Measurements from ENCODE around the gene LSP1.
"Not testable (repeated sequence)": the region's sequence is repeated elsewhere in the genome, so short reads cannot be mapped to it uniquely, and the experiment has no call there.

LSP1 gene

GRCh38 chr11:1879342-1879940 lies 26.6 kb downstream of the LSP1 start:
- no peak for DNase-seq

- DNase-seq = no peak
Measured at GRCh38 chr11:1879941-1880720, 27.2 kb downstream of the LSP1 start.

- no peak for DNase-seq
Measured at GRCh38 chr11:1880746-1881441, 28.0 kb downstream of the LSP1 start.

- DNase-seq = no peak
Measured at GRCh38 chr11:1881442-1882264, 28.8 kb downstream of the LSP1 start.

GRCh38 chr11:1882265-1883238 lies 29.7 kb downstream of the LSP1 start:
- no peak for DNase-seq

- no peak for DNase-seq
Measured at GRCh38 chr11:1883346-1884302, 30.7 kb downstream of the LSP1 start.

GRCh38 chr11:1884303-1884700 lies 31.4 kb downstream of the LSP1 start:
- DNase-seq = no peak

GRCh38 chr11:1886551-1886950 lies 33.7 kb downstream of the LSP1 start:
- not testable (repeated sequence) for DNase-seq

GRCh38 chr11:1887451-1888346 lies 34.8 kb downstream of the LSP1 start:
- DNase-seq = no peak

- no peak for DNase-seq
Measured at GRCh38 chr11:1888347-1888753, 35.5 kb downstream of the LSP1 start.

- DNase-seq = no peak
Measured at GRCh38 chr11:1888811-1889210, 35.9 kb downstream of the LSP1 start.

- DNase-seq = no peak
Measured at GRCh38 chr11:1889224-1889930, 36.5 kb downstream of the LSP1 start.

GRCh38 chr11:1889941-1890855 lies 37.3 kb downstream of the LSP1 start:
- no peak for DNase-seq

GRCh38 chr11:1890856-1891830 lies 38.3 kb downstream of the LSP1 start:
- DNase-seq = no peak

GRCh38 chr11:1891831-1892115 lies 38.9 kb downstream of the LSP1 start, which contains the start of gene PRR33:
TSS of gene PRR33 (minus strand) at chr11:1891895. CDS start at chr11:1890584, 1,311 bp downstream.
- no peak for DNase-seq

- DNase-seq = no peak
Measured at GRCh38 chr11:1892116-1892515, 39.2 kb downstream of the LSP1 start.

- no peak for DNase-seq
Measured at GRCh38 chr11:1892558-1892957, 39.7 kb downstream of the LSP1 start.
